Panc1 (cell line): ENCODE measurements around the gene FAM81A.

Experiments used
- CTCF ChIP-seq: fragments of 450-650 bp; IDR thresholded peaks from 2 replicates; pipeline ENCODE4 v1.5.1; 2017; ENCODE audit warnings: mild to moderate bottlenecking
- POLR2AphosphoS5 ChIP-seq: IDR thresholded peaks from 2 replicates; pipeline ENCODE4 v1.6.1; 2012; ENCODE audit warnings: mild to moderate bottlenecking, low read depth, low read length, moderate library complexity

- TF ChIP-seq CTCF (no peak), POLR2AphosphoS5 (no peak)
Measured at GRCh38 chr15:59556380-59556779, 118.4 kb downstream of the FAM81A start.
